HG02852 (cell line): ENCODE data around the gene LANCL2.
"Not testable (repeated sequence)": the region's sequence is repeated elsewhere in the genome, so short reads cannot be mapped to it uniquely, and the experiment has no call there.

Source experiments
- ATAC-seq: cut with Tn5 transposase; IDR thresholded peaks from one replicate; pipeline ENCODE4 v1.9.1; 2021; ENCODE audit warnings: mild to moderate bottlenecking, moderate library complexity; ENCODE audit not compliant: unreplicated experiment

The LANCL2 gene

GRCh38 chr7:55469271-55469681 lies 104.1 kb downstream of the LANCL2 start:
- ATAC-seq: no peak

- no peak for ATAC-seq
These were observed 104.6 kb downstream of the LANCL2 start for GRCh38 chr7:55469721-55470120.

- ATAC-seq: no peak
These were observed 105.1 kb downstream of the LANCL2 start for GRCh38 chr7:55470261-55470660.

- ATAC-seq: not testable (repeated sequence)
These were observed 106.5 kb downstream of the LANCL2 start for GRCh38 chr7:55471594-55471993.

GRCh38 chr7:55472406-55472805 lies 107.3 kb downstream of the LANCL2 start:
- not testable (repeated sequence) for ATAC-seq

- no peak for ATAC-seq
These were observed 108.0 kb downstream of the LANCL2 start for GRCh38 chr7:55472928-55473725.

GRCh38 chr7:55473932-55474331 lies 108.8 kb downstream of the LANCL2 start:
- no peak for ATAC-seq

GRCh38 chr7:55474944-55475854 lies 110.1 kb downstream of the LANCL2 start:
- ATAC-seq: no peak

GRCh38 chr7:55475855-55476803 lies 111.0 kb downstream of the LANCL2 start:
- no peak for ATAC-seq

- no peak for ATAC-seq
These were observed 112.0 kb downstream of the LANCL2 start for GRCh38 chr7:55476852-55477780.

- ATAC-seq: no peak
These were observed 112.7 kb downstream of the LANCL2 start for GRCh38 chr7:55477781-55478374.

- no peak for ATAC-seq
These were observed 113.6 kb downstream of the LANCL2 start for GRCh38 chr7:55478700-55479099.

GRCh38 chr7:55481155-55481554 lies 116.0 kb downstream of the LANCL2 start:
- no peak for ATAC-seq

- ATAC-seq: no peak
These were observed 117.9 kb downstream of the LANCL2 start for GRCh38 chr7:55483046-55483445.
